HFFc6 (cell line): Measurements from ENCODE around the gene TMIGD3. TPM values are rescaled to one million over a fixed set of nuclear protein-coding genes. Genes with fewer than 3 reads are reported as not detected.

ENCODE experiments used
- DNase-seq: peaks from one replicate; pipeline ENCODE4 v3.0.0-alpha.2; 2018
- H3K27ac Mint-ChIP-seq: 2 replicates; pipeline ENCODE4 v1.8.0; 2020; ENCODE audit warnings: mild to moderate bottlenecking, mixed read lengths
- H3K27me3 Mint-ChIP-seq: 2 replicates; pipeline ENCODE4 v1.8.0; 2021; ENCODE audit warnings: mild to moderate bottlenecking, moderate library complexity, mixed read lengths; ENCODE audit not compliant: insufficient read depth
- H3K36me3 Mint-ChIP-seq: 2 replicates; pipeline ENCODE4 v1.8.0; 2021; ENCODE audit warnings: low read depth, mixed read lengths
- H3K4me1 Mint-ChIP-seq: 2 replicates; pipeline ENCODE4 v1.8.0; 2020; ENCODE audit warnings: low read depth, mixed read lengths
- H3K4me3 Mint-ChIP-seq: 2 replicates; pipeline ENCODE4 v1.8.0; 2020; ENCODE audit warnings: mild to moderate bottlenecking, moderate library complexity, mixed read lengths
- H3K9me3 Mint-ChIP-seq: 2 replicates; pipeline ENCODE4 v1.8.0; 2020; ENCODE audit warnings: mild to moderate bottlenecking, mixed read lengths
- total RNA-seq, 6 experiments: library from RNA; stranded (reverse); fragmentation: NEBNext Ultra II Directional; extraction: Animal tissue kit (Norgen Biotek cat#: 25700); gene quantifications; 2 replicates in 1 of 6; 3 replicates in 5 of 6; pipeline ENCODE4 v1.2.3, GENCODE V29; 2021
- TF ChIP-seq, protein P1 (sequence below): fragments of 200-600 bp; sonication (generic); IDR thresholded peaks from 2 replicates; pipeline ENCODE4 v1.5.0; 2021; ENCODE audit warnings: antibody characterized with exemption, mild to moderate bottlenecking

The TMIGD3 gene
- total RNA-seq, 6 experiments from 2014 or later = not detected

DNA sequence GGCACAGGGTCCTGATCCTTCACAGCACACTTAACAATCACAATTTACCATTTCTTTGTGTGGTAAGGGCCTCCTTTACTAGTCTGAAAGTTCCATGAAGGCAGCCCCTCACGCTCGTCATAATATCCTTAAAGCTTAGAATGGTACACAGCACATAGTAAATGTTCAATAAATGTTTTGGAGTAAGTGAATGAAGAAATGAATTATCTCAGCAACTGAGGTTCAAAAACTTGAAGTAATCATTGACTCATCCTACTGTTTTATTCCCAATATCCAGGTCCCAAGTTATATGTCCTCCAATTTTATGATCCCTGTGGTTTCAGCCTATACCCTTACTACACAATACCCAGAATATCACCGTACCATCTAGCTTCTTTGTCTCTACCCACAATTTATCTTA is 31.9 kb downstream of the TMIGD3 start:
- Mint-ChIP-seq H3K27me3 (no peaks in the 10 kb centered on the region), H3K4me3 (no peak overlapping the region), H3K4me1 (peaks cover 15% of the 10 kb centered on the region), H3K9me3 (no peaks in the 10 kb centered on the region), H3K36me3 (no peaks in the 10 kb centered on the region), H3K27ac (no peak overlapping the region)
- DNase-seq = no peak
- TF ChIP-seq, protein P1, sequence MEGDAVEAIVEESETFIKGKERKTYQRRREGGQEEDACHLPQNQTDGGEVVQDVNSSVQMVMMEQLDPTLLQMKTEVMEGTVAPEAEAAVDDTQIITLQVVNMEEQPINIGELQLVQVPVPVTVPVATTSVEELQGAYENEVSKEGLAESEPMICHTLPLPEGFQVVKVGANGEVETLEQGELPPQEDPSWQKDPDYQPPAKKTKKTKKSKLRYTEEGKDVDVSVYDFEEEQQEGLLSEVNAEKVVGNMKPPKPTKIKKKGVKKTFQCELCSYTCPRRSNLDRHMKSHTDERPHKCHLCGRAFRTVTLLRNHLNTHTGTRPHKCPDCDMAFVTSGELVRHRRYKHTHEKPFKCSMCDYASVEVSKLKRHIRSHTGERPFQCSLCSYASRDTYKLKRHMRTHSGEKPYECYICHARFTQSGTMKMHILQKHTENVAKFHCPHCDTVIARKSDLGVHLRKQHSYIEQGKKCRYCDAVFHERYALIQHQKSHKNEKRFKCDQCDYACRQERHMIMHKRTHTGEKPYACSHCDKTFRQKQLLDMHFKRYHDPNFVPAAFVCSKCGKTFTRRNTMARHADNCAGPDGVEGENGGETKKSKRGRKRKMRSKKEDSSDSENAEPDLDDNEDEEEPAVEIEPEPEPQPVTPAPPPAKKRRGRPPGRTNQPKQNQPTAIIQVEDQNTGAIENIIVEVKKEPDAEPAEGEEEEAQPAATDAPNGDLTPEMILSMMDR = no peak

- Mint-ChIP-seq H3K27ac (no peak overlapping the region), H3K4me3 (no peak overlapping the region), H3K36me3 (no peaks in the 10 kb centered on the region), H3K27me3 (no peaks in the 10 kb centered on the region), H3K9me3 (no peaks in the 10 kb centered on the region), H3K4me1 (peaks cover 15% of the 10 kb centered on the region)
- DNase-seq = no peak
- TF ChIP-seq, protein P1 = no peak
Observed at GRCh38 chr1:111471012-111471411, 32.4 kb downstream of the TMIGD3 start.

DNA sequence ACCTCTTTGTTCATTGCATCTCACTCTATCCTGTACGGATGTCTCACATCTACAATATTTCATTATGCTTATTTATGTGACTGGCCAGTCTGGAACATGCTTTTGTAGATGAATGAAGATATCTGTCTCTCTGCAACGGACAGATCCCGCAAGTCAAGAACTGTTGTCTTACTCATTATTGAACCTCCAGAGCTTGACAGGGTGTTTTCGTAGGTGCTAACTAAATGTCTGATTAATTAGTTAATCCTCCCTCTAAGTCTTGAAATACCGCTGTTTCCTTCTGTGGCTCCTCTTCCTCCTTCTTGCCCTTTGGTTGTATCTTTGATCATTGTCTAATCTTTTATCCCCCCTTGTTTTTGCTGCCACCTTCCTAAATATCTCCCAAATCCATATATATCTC is 32.8 kb downstream of the TMIGD3 start:
- Mint-ChIP-seq H3K9me3 (no peaks in the 10 kb centered on the region), H3K27me3 (no peaks in the 10 kb centered on the region), H3K36me3 (no peaks in the 10 kb centered on the region), H3K27ac (no peak overlapping the region), H3K4me3 (no peak overlapping the region), H3K4me1 (peaks cover 11% of the 10 kb centered on the region)
- no peak for DNase-seq
- TF ChIP-seq, protein P1 = no peak

DNA sequence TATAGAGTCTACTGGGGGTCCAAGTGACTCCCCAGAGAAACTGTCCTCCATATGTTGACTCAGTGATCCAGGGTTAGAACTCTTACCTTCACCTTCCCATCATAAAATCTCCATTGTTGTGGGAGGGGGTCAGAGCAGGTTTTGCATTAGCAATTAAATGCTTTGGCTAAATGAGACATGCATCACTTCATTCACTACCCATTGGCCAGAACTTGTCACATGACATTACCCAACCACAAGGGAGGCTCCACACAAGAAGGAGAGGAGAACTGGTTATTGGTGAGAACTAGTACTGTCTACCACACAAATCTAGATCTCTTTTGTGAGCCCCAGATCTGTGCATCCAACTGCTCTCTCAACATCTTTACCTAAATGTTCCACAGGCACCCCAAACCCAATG is 33.9 kb downstream of the TMIGD3 start:
- TF ChIP-seq, protein P1 = no peak
- no peak overlapping the region for H3K4me3 Mint-ChIP-seq
- no peaks in the 10 kb centered on the region for H3K36me3 Mint-ChIP-seq
- peaks cover under 1% of the 10 kb centered on the region for H3K4me1 Mint-ChIP-seq
- no peaks in the 10 kb centered on the region for H3K9me3 Mint-ChIP-seq
- H3K27me3 Mint-ChIP-seq = no peaks in the 10 kb centered on the region
- H3K27ac Mint-ChIP-seq = no peak overlapping the region
- DNase-seq = no peak

- no peak for DNase-seq
- Mint-ChIP-seq H3K36me3 (no peaks in the 10 kb centered on the region), H3K4me3 (no peak overlapping the region), H3K9me3 (no peaks in the 10 kb centered on the region), H3K27me3 (no peaks in the 10 kb centered on the region), H3K4me1 (no peaks in the 10 kb centered on the region), H3K27ac (no peak overlapping the region)
- TF ChIP-seq, protein P1 = no peak
Observed at GRCh38 chr1:111468717-111469100, 34.7 kb downstream of the TMIGD3 start.
